Activated T-cell treated with anti-CD3 and anti-CD28 coated beads for 4 hours (primary cell): ENCODE data around the gene BBC3.

Experiments used
- DNase-seq: peaks from one replicate; pipeline ENCODE4 v3.0.0-alpha.2; 2020

The BBC3 gene

GRCh38 chr19:47230054-47230920 lies 712 bp downstream of the BBC3 start:
- peak; percentile 73 for DNase-seq

DNA sequence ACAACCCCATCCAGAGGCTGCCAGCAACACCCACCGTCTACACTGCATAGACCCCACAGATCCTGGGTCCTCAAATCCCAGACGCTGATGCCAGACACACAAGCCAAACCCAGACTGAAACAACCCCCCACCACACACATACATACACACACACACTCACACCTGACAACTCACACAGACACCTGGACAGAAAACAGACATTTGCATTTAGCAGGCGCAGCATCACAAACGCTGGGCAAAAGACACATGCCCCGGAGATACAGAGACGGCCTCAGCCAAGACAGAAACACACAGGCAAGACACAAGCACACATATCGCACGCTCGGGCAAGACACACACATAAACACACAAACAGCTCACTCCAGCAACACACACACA lies 1.3 kb downstream of the BBC3 start:
- DNase-seq, result no peak

DNA sequence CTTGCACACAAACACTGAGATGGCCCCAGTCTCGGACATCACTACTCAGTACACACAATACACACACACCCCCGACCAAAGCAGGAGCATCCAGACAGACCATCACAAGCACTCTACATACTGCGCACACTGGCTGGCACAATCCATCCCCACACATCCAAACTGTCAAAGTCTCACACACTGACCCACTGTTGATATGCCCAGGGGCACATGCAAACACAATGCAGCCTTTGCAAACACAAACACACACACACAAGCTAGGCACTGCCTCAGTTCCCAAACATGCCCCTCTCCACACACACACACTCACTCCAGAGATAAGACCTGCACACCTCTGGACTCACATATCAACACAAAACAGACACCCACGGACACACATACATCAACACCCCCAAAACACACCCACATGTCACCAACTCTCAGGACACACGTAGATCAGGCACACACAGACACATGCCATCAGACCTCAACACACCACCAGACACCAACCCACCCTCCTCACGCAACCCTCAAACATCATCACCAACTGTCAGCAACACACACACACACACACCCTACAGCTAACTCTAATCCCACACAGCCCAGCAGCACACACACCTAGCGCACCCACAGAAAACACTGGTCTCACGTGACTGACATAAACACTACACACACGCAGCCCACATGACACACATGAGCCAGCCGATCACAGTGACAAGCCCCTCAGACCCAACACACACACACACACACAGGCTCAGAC lies 1.9 kb downstream of the BBC3 start:
- no peak for DNase-seq

GRCh38 chr19:47228168-47228936 lies 2.6 kb downstream of the BBC3 start:
- no peak for DNase-seq

GRCh38 chr19:47227352-47228167 lies 3.4 kb downstream of the BBC3 start:
- no peak for DNase-seq

DNA sequence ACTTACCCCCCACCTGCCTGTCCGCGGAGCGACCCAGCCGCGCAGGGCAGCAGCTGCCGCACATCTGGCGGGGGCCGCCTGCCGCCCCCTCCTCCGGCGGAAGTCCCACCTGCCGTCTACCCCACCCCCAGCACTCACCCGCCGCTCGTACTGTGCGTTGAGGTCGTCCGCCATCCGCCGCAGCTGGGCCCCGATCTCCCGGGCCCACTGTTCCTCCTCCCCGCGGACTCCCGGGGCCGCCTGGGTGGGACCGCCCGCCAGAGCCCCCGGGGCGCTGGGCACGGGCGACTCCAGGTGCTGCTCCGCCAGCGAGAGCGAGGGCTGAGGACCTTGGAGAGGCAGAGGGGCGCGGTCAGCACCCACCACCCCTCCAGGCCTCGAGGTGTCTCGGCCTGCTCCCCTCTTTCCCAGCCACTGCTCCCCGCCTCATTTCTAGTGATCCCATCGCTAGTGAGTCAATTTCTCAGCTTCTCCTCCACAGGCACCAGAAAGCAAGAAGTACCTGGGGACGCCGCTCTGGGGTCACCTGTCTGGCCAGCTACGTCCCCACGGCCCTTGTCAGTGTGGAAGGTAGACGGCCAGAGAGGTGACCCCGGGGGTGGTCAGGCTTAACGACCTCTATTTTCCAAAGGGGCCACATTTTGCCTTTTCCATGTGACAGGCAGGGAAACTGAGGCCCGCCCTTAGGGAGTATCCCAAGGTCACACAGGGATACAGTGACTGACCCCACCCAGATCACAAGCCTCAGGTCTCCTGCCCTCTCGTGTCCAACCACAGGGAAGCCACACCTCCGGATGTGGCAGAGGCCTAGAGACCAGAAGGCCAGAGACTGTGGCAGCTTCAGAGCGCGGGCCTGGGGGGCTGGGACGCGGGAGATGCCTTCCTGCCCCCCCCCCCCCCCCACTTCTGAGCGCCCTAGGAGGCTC lies 4.3 kb downstream of the BBC3 start:
- no peak for DNase-seq

- DNase-seq, result peak; percentile 78
Observed at GRCh38 chr19:47225746-47226425, 5.1 kb downstream of the BBC3 start.

GRCh38 chr19:47221890-47222289 lies 9.1 kb downstream of the BBC3 start:
- DNase-seq, result no peak

- DNase-seq, result no peak
Observed at GRCh38 chr19:47221080-47221841, 9.7 kb downstream of the BBC3 start.

- no peak for DNase-seq
Observed at GRCh38 chr19:47215581-47215980, 15.4 kb downstream of the BBC3 start.

DNA sequence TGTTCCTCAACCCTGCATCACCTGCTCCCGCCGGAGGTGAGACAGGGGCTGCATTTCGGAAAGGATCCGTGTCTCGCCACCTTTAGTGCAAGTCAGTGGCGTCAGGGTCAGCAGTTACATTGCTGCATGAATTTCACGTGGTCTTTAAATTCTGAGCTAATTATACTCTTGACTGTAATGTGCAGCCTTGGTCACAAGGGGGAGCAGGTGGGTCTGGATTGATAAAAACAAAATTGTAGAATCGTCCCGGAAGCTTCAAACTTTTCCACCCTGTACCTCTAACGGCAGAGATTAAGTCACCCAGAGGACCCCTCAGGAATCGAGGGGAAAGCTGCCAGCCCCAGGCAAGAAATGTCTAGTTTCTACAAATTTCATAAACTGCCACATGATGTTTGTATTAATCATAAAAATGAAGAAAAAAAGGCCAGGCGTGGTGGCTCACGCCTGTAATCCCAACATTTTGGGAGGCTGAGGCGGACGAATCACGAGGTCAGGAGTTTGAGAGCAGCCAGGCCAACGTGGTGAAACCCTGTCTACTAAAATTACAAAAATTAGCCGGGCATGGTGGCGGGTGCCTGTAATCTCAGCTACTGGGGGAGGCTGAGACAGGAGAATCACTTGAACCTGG lies 20.2 kb downstream of the BBC3 start:
- DNase-seq, result peak; percentile 83

- DNase-seq, result no peak
Observed at GRCh38 chr19:47210180-47210490, 20.9 kb downstream of the BBC3 start.

DNA sequence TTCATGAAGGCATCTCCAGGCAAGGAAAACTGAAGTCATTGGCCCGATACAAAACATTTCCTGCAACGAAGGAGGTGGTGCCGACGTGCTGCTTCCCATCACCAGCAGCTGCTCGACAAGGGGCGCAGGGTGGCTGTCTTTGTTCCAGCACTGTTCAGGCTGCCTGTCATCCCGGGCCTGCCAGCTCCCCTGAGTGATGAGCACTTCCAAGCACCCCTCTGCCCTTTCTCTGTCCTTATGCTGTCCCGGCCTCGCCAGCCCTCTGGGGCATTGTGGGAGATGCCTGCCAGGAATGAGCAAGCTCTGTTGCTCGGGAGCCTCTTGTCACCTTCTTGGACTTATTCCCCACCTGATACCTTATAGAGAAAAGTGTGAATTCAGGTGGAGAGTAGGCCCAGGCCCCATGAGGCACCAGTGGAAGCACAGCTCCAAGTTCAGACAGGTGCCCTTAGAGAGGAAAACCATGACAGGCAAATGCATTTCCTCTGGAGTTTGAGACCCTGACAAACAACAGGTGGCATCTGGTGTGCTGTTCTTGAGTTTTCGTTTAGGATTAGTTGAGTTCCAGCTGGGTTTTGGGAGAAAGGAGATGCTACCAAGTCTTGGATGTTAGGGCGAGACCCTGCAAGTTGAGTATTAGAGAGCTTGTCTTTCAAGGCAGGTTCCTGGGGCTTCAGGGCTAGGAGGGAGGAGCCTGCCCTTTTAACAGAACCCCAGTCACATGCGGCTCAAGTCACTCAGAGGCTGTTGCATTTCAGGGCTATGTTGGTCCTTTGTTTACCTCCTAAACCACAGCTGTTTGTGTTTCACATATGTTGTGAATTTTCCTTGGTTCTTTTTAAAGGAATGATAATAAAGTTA lies 21.4 kb downstream of the BBC3 start:
- no peak for DNase-seq

DNA sequence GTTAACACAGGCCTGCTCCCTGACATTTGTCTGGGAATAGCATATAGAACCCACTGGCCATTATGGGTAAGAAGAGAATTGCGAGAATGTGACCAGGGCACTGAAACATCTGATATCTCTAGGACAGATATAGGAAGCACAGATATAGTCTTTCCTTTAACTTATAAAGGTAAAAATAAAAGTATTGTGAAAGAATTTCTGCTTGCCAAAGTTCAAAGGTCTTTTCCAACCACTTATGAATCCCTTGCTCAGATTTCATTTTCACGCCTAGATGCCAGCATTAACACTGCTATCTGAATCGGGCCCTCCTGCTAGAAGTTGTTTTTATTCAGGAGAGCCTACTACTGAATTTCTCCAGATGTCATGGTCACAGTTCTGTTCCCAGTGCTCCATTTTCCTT lies 27.7 kb downstream of the BBC3 start:
- no peak for DNase-seq

- DNase-seq, result no peak
Observed at GRCh38 chr19:47200530-47200929, 30.5 kb downstream of the BBC3 start.

- DNase-seq, result no peak
Observed at GRCh38 chr19:47197141-47197540, 33.9 kb downstream of the BBC3 start.

GRCh38 chr19:47195434-47195833 lies 35.6 kb downstream of the BBC3 start:
- DNase-seq, result no peak

DNA sequence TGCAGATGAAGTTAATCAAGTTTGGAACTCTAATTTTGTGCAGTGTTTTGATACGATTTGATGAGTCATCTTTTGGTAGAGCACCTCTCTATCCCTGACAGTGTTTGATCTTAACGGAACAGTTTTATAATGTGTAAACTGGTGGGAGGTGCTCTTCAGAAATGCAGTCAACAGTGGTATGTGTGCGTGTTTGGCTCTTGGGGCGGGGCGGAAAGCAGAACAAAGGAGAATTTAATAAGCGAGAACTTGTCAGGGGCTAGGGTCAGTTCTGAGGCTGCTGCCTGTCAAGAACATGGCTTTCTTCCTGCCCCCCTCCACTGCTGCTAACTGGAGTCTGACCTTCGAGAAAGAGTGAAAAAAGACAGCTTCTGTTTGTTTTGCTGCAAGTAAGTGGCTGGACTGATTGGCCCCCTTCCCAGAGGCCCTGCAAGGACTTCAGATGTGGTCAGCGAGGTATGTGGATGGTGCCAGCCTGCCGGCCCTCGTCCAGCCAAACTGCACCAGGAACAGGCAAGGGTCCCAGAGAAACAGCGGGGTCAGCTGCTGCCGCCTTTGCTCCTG lies 40.8 kb downstream of the BBC3 start:
- DNase-seq, result peak; percentile 44
